PFSK-1 (cell line): ENCODE results near the gene TECTB.

Experiments
- FOXP2 ChIP-seq: optimal IDR thresholded peaks from 2 replicates; pipeline ENCODE3; 2011; ENCODE audit warnings: borderline replicate concordance, control low read depth, inconsistent platforms; ENCODE audit not compliant: insufficient read depth; ENCODE audit errors: extremely low read length, extremely low read depth
- POLR2AphosphoS5 ChIP-seq: IDR thresholded peaks from 2 replicates; pipeline ENCODE4 v1.6.1; 2012; ENCODE audit warnings: low read depth, mild to moderate bottlenecking, control low read depth, low read length, moderate library complexity
- REST ChIP-seq, 2 experiments: IDR thresholded peaks; 2 replicates each; pipeline versions ENCODE4 v1.6.1 to v1.8.0; 2011 to 2012; ENCODE audit warnings: low read depth in 2 of 2, low read length in 2 of 2, control low read depth in 1 of 2, inconsistent platforms in 1 of 2, mild to moderate bottlenecking in 1 of 2, moderate library complexity in 1 of 2; ENCODE audit not compliant: insufficient read depth in 1 of 2
- SIN3A ChIP-seq: IDR thresholded peaks from 2 replicates; pipeline ENCODE4 v1.6.1; 2012; ENCODE audit warnings: mild to moderate bottlenecking, low read length, moderate library complexity, borderline replicate concordance; ENCODE audit not compliant: insufficient read depth
- TAF1 ChIP-seq: IDR thresholded peaks from 2 replicates; pipeline ENCODE4 v1.6.1; 2012; ENCODE audit warnings: low read length, control low read depth, borderline replicate concordance; ENCODE audit not compliant: insufficient read depth

Gene TECTB

GRCh38 chr10:112259688-112260087 is 23.5 kb upstream of the TECTB start:
- TF ChIP-seq TAF1 (no peak), POLR2AphosphoS5 (no peak), SIN3A (no peak), REST (IDR thresholded peaks at IDR 0.05; ENCODE audit: insufficient read depth in 1 of 2, low read depth in 2 of 2, low read length in 2 of 2) (no peak), FOXP2 (no peak)

- TF ChIP-seq TAF1 (no peak), POLR2AphosphoS5 (no peak), SIN3A (no peak), REST (IDR thresholded peaks at IDR 0.05; ENCODE audit: insufficient read depth in 1 of 2, low read depth in 2 of 2, low read length in 2 of 2) (no peak), FOXP2 (no peak)
These were observed 22.4 kb upstream of the TECTB start for GRCh38 chr10:112260831-112261230.

- TF ChIP-seq SIN3A (no peak), FOXP2 (no peak), TAF1 (no peak), REST (IDR thresholded peaks at IDR 0.05; ENCODE audit: insufficient read depth in 1 of 2, low read depth in 2 of 2, low read length in 2 of 2) (no peak), POLR2AphosphoS5 (no peak)
These were observed 21.8 kb upstream of the TECTB start for GRCh38 chr10:112261281-112261822.

- no peak for TF ChIP-seq REST (IDR thresholded peaks at IDR 0.05; ENCODE audit: insufficient read depth in 1 of 2, low read depth in 2 of 2, low read length in 2 of 2)
- no peak for TF ChIP-seq FOXP2
- no peak for TF ChIP-seq POLR2AphosphoS5
- TF ChIP-seq TAF1 = no peak
- TF ChIP-seq SIN3A = no peak
These were observed 20.7 kb upstream of the TECTB start for GRCh38 chr10:112262546-112262945.

GRCh38 chr10:112265745-112266144 is 17.5 kb upstream of the TECTB start:
- no peak for TF ChIP-seq POLR2AphosphoS5
- TF ChIP-seq SIN3A = no peak
- TF ChIP-seq TAF1 = no peak
- no peak for TF ChIP-seq FOXP2
- TF ChIP-seq REST (IDR thresholded peaks at IDR 0.05; ENCODE audit: insufficient read depth in 1 of 2, low read depth in 2 of 2, low read length in 2 of 2) = no peak
